ENCODE measurements around the gene TSKU.

TSKU gene

DNA sequence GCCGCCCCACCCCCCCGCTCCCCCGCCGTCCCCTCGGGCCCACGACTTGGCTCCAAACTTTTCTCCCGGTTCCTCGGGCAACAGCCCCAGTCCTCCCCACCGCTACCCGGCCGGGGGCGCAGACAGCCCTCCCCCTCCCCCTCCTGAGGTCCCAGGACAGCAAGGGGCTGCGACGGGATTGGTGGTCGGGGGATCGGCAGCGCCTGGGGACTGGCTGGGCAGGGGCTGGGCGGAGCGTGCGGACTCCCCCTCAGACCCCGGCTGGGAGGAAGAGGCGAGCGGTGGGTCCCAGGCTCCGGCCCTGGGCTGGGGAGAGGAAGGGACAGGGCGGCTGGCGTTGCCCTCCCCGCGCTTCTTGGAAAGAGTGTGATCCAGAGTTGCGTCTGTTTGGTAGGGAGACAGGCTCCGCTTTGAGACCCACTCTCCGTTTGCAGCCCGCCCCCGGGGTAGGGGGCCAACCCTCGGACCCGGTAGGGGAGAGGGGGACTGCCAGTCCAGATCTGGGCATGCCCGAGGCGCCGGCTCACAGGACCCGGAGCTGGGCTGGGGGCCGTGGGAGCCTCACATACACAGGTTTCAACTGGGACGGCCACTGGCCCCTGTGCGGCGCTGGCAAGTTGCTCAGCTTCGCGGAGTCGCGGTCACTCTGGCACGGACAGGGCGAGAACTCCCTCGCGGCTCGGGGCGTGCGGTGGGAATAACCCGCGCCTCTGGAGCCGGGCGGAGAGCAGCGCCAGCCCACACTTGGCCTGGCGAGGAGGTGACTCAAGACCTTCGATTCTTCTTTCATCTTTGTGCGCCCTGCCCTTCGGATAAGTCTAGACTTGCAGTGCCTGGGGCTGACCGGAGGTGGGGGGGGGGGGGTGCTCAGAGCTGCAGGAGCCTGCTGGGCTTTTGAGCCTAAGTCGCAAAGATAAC is 999 bp downstream of the TSKU start:
- TF ChIP-seq GATA2 (IDR thresholded peaks at IDR 0.05; ENCODE audit: low read depth, low read length) (no peak), GATA3 (IDR thresholded peaks at IDR 0.05; ENCODE audit: low read depth, low read length) (no peak)

DNA sequence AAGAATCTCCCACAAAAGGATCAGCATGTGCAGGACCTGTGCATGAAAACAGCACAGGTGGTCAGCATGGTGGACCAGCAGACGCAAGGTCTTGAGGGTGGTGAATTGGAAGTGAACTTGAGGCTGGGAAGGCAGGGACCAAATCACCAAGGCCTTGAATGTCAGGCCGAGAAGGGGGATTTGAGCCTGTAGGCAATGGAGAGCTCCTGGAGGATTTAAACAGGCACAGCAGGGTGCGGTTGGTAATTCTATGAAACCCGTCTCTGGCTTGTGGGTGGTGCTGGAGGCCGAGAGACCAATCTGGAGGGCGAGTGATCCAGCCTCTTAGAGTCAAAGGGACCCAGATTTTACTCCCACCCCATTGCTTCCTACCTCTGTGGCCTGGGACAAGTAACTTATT is 2.4 kb downstream of the TSKU start:
- TF ChIP-seq GATA2 (IDR thresholded peaks at IDR 0.05; ENCODE audit: low read depth, low read length) (no peak), GATA3 (IDR thresholded peaks at IDR 0.05; ENCODE audit: low read depth, low read length) (no peak)

DNA sequence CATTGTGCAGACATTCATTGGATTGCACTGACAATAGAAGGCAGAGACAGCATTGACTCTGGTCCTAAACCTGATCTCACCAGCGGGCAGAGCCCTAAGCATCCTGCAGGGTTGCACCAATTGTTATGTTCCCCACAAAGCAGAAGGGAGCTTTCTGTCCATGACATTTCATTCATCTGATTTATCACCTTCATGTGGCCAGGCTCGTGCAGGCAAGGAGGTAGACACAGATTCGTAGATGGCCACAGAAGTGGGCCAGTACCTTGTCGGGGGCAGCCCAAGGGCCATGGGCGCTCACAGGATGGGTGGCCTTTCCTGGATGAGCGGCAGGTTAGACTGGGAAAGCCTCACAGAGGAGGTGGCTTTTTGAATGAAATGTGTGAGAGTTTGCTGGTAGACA is 2.9 kb downstream of the TSKU start:
- no peak for TF ChIP-seq GATA3 (IDR thresholded peaks at IDR 0.05; ENCODE audit: low read depth, low read length)

DNA sequence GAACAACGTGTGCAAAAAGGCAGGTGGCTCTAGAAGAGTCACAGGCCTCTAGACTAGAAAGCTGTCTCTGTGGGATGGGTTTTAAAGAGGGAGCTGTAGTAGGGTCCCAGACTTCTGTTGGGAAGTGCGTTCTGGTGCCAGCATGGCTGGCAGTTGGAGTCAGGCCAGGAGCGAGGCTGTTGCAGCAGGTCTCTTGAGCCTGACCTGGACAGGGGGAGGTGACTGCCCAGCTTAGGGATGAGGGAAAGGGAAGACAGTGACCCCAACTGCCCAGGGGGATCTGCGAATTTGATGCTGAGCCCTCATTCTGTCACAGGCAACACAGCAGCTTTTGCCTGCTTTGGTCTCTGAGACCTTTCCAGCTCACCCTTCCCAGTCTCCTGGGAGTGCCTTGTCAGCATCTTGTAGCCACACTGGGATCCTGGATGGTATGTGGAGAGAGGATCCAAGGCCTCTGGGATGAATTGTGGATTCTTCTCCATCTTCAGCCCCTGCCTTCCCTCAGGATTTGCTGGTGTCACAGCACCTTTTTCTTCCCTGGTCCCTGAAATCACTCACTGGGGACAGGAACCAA is 3.4 kb downstream of the TSKU start:
- TF ChIP-seq GATA2 (IDR thresholded peaks at IDR 0.05; ENCODE audit: low read depth, low read length), result no peak
- no peak for TF ChIP-seq GATA3 (IDR thresholded peaks at IDR 0.05; ENCODE audit: low read depth, low read length)

DNA sequence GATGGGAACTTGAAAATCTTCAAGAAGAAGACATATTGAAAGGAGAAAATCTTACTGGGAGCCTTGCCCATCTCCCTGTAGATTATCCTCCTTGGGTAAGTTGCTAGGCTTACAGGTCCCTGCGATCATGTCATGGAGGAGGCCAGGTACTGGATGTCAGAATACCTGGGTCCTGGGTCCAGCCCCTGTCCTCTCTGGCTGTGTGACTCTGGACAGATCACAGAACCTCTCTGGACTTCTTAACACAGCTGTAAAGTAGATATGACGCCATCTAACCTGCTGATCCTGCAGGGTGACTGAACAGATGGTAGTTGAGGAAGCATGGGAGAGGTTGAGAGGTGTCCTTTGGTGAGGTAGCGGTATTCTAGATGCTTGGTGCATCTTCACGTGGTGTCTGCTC is 4.1 kb downstream of the TSKU start:
- no peak for TF ChIP-seq GATA3 (IDR thresholded peaks at IDR 0.05; ENCODE audit: low read depth, low read length)
- no peak for TF ChIP-seq GATA2 (IDR thresholded peaks at IDR 0.05; ENCODE audit: low read depth, low read length)

DNA sequence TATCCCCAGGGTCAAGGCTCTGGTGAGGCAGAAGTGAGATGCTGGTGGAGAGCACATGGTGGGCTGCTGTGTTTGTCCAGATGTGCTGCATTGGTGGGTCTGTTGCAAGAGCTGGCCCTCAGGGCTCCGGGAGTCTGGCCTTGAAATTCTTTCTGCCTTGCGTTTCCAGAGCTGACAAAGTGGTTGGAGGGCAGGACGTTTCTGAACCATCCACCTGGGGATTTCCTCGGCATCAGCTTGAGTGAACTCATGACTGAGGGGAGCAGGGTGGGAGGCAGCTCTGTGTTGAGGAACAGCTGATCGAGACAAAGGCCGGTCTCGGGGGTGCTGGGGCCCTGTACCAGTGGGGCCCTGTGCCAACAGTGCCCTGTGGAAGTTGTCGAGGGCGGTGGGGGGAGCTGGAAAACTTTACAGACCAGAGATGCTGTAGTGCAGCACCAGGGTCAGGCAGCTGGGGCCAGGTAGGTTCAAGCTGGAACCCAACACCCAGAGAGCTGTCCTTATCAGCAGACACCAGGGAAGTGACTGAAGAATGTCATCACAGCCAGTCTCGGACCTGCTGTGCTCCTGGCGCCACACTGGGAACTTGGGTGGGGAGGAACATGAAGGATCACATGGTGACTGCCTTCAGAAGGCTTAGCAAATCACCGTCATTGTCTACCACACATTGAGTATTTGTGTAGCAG is 4.9 kb downstream of the TSKU start:
- no peak for TF ChIP-seq GATA3 (IDR thresholded peaks at IDR 0.05; ENCODE audit: low read depth, low read length)
- no peak for TF ChIP-seq GATA2 (IDR thresholded peaks at IDR 0.05; ENCODE audit: low read depth, low read length)

DNA sequence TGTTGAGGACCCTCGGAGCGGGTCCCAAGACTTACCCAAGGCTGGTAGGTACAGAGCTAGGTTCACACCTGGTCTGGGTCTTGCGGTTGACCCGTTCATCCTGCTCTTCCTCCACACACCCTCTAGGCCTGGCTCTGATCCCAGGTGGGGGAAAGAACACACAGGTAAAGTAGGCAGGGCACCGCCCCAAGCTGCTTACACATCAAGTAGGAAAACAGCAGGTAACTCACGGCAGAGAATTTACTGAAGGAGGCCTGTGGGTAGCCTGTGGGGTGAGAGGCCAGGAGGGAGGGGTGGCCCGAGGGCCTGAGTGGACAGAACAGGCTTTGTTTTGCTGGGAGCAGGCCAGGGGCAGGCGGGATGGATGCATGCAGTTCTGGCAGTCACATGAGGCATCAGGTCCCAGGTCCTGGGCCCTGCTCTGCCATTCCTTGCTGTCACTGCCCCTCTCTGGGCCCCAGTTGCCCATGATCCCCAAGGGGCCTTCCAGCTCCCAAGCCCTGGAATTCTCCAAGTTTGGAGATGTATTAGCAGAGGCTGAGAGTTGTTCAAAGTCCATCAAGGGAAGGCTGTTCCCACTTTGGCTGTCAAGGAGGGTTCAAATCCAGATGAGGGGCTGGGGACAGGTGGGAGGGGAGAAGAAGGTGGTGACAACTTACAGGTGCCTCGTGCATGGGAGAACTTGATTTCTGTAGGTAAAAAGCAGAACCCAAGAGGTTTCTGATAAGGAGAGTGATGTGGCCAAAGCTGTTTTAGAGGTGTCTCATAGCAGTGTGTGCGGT is 5.7 kb downstream of the TSKU start:
- no peak for TF ChIP-seq GATA3 (IDR thresholded peaks at IDR 0.05; ENCODE audit: low read depth, low read length)
- no peak for TF ChIP-seq GATA2 (IDR thresholded peaks at IDR 0.05; ENCODE audit: low read depth, low read length)

DNA sequence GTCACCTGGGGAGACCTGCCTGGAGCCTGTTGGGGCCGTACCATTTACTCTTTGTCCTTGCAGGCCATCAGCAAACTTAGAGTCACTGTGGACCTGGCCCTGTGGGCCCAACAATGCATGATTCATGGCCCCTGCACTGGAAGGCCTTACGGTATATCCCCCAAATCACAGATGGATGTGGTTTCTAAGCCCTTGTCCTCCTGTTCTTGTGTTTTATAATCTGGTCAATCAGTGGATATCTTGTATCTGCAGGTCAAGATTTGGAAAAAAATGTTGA is 6.2 kb downstream of the TSKU start:
- TF ChIP-seq GATA2 (IDR thresholded peaks at IDR 0.05; ENCODE audit: low read depth, low read length) (no peak), GATA3 (IDR thresholded peaks at IDR 0.05; ENCODE audit: low read depth, low read length) (no peak)

DNA sequence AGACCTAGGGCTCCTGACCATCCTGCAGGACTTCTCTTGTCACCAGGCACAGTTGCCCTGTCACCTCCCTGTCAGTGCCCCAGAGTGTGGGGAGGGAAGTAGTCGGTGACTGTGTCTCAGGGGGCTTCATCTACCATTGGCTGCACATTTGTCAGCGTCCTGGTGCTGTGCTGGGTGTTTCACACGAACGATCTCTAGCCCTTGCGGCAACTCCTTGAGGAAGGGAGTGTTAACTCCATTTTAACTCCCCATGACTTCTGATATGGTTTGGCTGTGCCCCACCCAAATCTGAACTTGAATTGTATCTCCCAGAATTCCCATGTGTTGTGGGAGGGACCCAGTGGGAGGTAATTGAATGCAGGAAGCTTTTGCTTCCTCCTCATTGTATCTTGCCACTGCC is 7.1 kb downstream of the TSKU start:
- TF ChIP-seq GATA3 (IDR thresholded peaks at IDR 0.05; ENCODE audit: low read depth, low read length) (no peak), GATA2 (IDR thresholded peaks at IDR 0.05; ENCODE audit: low read depth, low read length) (no peak)

DNA sequence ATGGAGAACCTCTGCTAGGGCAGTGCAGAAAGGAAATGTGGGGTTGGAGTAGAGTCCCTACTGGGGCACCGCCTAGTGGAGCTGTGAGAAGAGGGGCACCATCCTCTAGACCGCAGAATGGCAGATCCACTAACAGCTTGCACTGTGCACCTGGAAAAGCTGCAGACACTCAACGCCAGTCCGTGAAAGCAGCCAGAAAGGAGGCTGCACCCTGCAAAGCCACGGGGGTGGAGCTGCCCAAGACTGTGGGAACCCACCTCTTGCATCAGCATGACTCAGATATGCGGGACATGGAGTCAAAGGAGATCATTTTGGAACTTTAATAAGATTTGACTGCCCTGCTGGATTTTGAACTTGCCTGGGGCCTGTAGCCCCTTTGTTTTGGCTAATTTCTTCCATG is 8.7 kb downstream of the TSKU start:
- no peak for TF ChIP-seq GATA2 (IDR thresholded peaks at IDR 0.05; ENCODE audit: low read depth, low read length)
- no peak for TF ChIP-seq GATA3 (IDR thresholded peaks at IDR 0.05; ENCODE audit: low read depth, low read length)

DNA sequence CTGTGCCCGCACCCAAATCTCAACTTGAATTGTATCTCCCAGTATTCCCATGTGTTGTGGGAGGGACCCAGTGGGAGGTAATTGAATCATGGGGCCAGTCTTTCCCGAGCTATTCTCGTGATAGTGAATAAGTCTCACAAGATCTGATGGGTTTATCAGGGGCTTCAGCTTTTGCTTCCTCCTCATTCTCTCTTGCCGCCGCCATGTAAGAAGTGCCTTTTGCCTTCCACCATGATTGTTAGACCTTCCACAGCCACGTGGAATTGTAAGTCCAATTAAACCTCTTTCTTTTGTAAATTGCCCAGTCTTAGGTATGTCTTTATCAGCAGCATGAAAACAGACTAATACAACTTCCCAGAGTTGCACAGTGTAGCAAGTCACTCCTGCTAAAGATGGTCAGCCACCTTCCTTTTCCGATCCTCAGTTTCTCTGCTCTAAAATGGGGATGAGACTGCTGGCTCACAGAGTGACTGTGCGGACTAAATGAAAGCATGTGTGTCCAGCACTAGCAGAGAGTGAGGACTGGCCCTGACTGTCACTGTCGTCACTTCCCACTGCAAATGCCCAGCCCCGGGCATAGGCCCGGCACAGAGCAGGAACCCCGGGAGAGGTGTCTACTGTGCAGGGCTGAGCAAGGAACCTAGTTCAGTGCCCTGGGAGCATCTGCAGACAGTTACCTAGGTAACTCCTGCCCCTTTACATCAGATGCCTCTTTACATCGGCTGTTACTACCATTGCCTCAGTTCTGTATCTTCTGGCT is 9.5 kb downstream of the TSKU start:
- TF ChIP-seq GATA3 (IDR thresholded peaks at IDR 0.05; ENCODE audit: low read depth, low read length), result no peak
- TF ChIP-seq GATA2 (IDR thresholded peaks at IDR 0.05; ENCODE audit: low read depth, low read length), result no peak

DNA sequence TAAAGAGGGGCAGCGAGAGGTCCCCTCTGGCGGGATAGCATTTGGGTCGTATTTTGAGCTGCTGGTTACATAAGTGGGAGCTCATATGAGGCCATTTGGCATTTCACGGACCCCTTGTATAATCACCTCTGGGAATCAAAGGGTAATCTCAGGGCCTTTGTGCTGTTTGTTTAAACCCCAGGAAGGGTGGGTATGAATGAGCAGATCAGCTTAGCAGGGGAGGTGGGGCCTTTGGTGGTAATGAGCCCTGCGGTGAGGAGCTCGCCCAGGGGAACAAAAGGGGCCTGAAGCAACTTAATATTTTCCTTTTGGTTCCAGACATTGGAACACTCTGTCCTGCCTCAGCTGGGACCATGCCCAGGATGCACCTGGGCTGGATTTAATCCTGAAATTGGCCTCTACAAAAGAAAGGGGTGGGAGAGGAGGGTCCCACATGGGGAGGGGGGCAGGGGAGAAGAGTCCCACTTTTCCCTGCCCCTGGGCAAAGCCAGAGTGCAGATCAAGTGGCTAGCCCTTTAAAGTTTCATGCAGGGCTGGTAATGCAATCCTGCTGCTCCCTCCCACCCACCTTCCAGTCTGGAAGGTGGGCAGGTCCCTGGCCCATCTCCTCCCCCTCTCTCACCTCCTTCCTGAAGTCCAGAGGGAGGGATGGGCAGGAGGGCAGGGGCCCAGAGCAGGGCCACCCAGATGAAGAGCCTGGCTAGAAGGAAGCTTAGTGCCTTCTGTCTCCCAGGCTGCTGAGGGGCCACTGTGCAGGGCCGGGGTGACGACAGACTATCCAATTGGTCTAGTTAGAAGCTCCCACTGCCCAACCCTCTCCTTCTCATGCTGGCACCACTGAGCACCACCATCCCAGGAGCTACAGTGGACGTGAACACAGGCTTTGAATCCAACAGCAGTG is 10.5 kb downstream of the TSKU start:
- no peak for TF ChIP-seq GATA3 (IDR thresholded peaks at IDR 0.05; ENCODE audit: low read depth, low read length)
- TF ChIP-seq GATA2 (IDR thresholded peaks at IDR 0.05; ENCODE audit: low read depth, low read length), result no peak

All from SH-SY5Y (cell line).